Measurements from ENCODE around the gene RCC1.
A peak's percentile ranks its signal among the peaks of the same experiment; 100 is the strongest.
"Not testable (repeated sequence)": the region's sequence is repeated elsewhere in the genome, so short reads cannot be mapped to it uniquely, and the experiment has no call there.

The RCC1 gene

DNA sequence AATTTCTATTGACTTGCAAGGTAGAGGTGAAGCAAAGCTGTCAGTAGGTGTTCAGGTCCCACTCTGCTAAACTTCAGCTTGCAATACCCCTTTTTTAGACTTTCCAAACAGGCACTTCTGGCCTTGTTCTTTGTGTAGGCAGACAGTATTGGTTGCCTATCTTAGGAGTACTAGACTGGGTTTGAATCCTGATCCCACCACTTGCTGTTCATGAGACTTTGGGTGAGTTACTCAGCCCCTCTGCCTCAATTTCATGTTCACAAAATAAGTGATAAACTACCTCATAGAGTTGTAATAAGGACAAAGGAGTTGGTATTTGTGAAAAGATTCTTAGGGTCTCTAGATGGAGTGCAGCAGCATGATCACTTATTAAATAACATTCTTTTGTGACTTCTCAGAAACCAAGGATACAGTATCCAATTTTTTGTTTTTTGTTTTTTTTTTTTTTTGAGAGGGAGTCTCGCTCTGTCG is 5.2 kb downstream of the RCC1 start:
- DNase-seq (ENCODE audit: low read depth, low spot score), result peak; percentile 73

DNA sequence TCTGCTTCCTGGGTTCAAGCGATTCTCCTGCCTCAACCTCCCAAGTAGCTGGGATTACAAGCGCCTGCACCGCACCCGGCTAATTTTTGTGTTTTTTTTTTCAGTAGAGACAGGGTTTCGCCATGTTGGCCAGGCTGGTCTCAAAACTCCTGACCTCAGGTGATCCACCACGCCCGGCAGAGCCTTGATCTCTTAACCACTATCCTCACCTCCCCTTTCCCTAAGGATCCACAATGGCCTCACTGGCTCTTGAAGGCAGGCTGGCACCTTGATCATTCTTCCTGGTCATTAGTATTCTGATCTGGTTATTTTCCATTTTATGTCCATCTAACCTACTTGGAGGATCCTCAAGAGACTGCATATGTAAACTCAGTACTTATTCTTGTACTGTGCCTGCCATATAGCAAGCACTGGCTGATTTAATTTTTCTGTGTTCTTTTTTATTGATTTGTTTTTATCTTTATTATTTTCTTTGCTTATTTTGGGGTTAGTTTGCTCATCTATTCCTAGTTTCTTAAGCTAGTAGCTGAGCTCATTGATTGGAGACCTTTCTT is 6.3 kb downstream of the RCC1 start:
- DNase-seq (ENCODE audit: low read depth, low spot score), result peak; percentile 67

- peak; percentile 71 for DNase-seq (ENCODE audit: low read depth, low spot score)
Measured at GRCh38 chr1:28514445-28514933, 8.6 kb downstream of the RCC1 start.

- DNase-seq (ENCODE audit: low read depth, low spot score), result no peak
Measured at GRCh38 chr1:28516518-28516956, 10.7 kb downstream of the RCC1 start.

DNA sequence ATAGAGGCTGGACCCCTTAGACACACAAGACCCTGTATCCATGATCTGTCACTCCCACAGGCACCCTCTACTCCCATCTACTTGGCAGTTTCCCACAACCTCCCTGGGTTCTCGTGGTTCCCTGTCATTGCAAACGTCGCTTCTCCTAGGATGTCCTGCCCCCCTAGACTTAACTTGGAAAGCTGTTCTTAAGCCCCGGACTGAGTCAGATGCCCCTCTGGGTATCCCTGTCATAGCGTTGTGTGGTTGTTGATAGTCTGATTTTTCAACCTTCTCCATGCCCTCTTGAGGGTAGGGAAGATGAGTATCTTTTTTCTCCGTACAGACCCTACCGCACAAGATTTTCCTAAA is 11.8 kb downstream of the RCC1 start:
- peak; percentile 54 for DNase-seq (ENCODE audit: low read depth, low spot score)

DNA sequence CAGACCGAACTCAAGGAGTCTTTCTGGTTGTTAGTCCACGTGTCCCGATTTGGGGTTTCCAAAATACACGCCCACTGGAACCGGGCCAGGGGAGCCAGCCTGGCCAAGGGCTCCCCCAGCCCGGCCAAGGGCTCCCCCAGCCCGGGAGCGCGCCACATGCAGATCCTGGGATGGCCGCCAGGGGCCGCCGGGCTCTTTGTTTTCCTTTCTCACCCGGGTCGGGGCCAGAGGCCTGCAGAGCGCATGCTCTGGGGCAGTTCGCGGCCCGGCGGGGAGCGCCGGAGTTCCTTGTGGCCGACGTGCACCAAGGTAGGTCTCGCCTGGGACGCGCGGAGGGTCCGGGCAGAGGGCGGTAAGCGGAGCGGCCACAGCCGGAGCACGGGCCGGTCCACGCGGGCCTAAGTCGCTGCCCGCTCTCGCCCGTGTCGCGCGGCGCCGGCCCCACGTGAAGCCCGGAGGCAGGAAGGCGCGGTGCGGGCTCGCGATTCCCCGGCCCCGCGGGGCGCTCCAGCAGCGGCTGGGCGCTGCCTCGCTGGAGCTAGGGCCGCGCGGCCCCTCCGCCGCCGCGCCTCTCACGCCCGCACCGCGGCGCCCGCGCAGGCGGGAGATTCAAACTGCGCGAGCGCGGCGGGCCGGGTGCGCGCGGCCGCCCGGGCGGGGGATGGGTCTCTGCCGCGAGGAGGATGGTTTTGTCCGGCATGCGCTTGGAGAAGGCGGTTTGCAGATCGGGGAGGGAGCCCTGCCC is 12.3 kb downstream of the RCC1 start:
- peak; percentile 96 for DNase-seq (ENCODE audit: low read depth, low spot score)

- DNase-seq (ENCODE audit: low read depth, low spot score), result peak; percentile 76
Measured at GRCh38 chr1:28518745-28519341, 13.0 kb downstream of the RCC1 start.

- DNase-seq (ENCODE audit: low read depth, low spot score), result no peak
Measured at GRCh38 chr1:28519946-28520725, 14.3 kb downstream of the RCC1 start.

DNA sequence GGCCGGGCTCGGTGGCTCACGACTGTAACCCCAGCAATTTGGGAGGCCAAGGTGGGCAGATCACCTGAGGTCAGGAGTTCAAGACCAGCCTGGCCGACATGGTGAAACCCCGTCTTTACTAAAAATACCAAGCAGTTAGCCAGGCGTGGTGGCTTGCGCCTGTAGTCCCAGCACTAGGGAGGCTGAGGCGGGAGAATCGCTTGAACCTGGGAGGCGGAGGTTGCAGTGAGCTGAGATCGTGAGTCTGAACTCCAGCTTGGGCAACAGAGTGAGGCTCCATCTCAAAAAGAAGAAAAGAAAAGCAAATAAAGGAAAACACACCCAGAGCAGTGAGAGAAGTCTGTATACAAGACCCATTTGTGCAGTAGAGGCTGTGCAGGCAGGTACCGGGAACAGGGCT is 15.0 kb downstream of the RCC1 start:
- not testable (repeated sequence) for DNase-seq (ENCODE audit: low read depth, low spot score)

DNA sequence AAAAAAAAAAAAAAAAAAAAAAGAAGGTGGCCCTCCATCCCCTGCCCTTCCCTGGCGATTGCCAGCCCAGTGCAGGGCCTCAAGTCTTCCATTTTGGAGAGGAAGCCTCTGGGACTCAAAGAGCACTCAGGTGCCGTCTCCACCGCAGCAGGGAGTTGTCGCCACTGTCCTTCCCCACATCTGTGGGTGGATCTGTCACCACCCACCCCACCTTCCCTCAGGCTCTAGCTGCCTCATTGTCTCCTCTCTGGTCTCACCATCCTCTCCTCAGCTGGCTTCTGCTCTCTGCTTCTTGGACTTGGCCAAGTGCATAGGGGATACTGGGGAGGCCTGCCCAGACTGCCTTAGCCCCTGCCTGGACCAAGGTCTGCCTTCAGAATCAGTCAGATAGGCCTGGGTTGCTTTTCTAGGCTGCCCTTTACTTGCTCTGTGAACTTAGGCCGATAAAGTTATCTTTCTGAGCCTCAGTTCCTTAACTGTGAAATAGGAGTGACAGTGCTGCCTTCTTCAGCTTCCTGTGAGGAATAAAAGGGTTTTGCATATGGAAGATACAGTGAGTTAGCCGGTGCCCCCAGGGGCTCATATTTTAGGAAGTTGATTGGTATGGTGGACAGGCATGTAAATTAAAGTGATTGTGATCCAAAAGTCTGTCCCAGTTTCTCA is 15.8 kb downstream of the RCC1 start:
- no peak for DNase-seq (ENCODE audit: low read depth, low spot score)

DNA sequence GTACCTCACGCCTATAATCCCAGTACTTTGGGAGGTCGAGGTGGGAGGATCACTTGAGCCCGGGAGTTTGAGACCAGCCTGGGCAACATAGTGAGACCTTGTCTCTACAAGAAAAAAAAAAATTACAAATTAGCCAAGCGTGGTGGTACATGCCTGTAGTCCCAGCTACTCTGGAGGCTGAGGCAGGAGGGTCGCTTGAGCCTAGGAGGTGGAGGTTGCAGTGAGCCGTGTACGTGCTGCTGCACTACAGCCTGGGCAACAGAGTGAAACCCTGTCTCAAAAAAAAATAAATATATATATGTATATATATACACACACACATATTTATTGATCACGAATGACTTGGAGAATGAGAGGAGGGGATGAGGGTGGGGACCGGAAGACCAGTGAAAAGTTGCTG is 16.7 kb downstream of the RCC1 start:
- DNase-seq (ENCODE audit: low read depth, low spot score), result not testable (repeated sequence)

- DNase-seq (ENCODE audit: low read depth, low spot score), result not testable (repeated sequence)
Measured at GRCh38 chr1:28525002-28525642, 19.3 kb downstream of the RCC1 start.

DNA sequence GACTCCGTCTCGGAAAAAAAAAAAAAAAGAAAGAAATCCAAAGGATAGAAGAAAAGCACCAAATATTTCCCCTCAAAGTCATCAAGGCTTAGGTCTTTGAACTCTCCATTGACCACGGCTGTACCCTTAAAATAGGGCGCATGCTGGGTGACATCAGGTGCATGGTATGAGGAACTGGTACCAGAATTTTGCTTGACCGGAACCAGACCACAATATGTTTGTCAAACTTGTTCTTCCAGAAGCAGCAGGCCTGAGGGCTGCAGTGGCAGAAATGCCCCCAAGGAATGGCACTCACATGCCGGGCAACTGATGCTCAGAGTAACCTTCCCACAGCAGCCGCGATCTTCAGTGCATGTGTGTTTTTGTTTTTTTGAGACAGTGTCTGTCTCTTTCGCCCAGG is 21.0 kb downstream of the RCC1 start:
- peak; percentile 81 for DNase-seq (ENCODE audit: low read depth, low spot score)

DNA sequence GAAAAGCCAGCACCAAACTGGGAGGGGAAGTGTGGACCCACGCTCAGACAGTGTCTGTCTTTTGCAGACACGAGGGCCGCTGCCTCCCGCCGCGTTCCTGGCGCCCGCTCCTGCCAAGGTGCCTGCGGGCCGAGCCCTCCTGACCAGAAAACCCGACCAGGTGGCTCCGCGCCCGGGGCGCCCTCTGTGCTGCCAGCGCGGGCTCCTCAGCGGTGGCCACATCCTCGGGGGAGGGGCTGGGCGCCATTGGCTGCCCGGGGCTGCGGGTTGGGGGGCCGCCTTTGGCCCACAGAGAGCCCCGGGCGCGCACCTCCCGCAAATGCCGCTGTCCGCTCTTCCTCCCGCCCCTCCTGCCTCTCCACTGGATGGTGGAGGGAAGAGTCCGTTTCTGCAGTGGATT is 24.6 kb downstream of the RCC1 start:
- no peak for DNase-seq (ENCODE audit: low read depth, low spot score)

DNA sequence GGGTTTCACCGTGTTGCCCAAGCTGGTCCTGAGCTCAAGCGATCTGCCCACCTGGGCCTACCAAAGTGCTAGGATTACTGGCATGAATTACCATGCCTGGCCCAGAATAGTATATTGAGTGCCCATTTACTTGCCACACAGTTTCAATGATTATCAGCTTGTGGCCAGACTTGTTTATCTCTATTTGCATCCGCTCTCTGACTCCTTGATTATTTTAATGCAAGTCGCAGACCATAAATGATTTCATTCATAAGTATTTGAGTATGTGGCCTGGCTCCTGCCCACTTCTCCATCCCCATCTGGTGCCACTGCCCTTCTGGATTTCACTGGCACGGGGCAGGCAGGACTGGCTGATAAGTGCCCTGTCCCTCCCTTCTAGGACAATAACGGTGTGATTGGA is 28.8 kb downstream of the RCC1 start:
- no peak for DNase-seq (ENCODE audit: low read depth, low spot score)

- DNase-seq (ENCODE audit: low read depth, low spot score), result no peak
Measured at GRCh38 chr1:28535180-28535579, 29.3 kb downstream of the RCC1 start.

GRCh38 chr1:28537457-28538199 is 31.8 kb downstream of the RCC1 start:
- DNase-seq (ENCODE audit: low read depth, low spot score), result no peak

DNA sequence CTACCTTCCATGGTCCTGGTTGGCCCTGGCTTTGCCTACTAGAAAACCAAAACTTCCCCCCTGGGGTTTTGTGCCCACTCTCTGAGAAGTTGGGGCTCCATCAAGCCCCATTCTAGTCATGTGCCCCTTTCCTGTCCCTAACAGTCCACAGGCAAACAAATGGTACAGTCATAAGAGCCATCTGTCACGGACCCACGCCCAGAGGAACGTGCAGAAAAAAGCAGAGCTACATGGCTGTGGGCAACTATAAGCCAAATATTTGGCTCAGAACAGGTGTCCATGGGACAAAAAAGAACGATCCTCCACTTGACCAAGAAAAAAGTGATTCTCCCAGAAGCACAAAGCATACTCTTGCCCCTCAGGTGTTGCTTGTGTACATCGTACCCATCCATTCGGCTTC is 32.4 kb downstream of the RCC1 start:
- DNase-seq (ENCODE audit: low read depth, low spot score), result no peak

DNA sequence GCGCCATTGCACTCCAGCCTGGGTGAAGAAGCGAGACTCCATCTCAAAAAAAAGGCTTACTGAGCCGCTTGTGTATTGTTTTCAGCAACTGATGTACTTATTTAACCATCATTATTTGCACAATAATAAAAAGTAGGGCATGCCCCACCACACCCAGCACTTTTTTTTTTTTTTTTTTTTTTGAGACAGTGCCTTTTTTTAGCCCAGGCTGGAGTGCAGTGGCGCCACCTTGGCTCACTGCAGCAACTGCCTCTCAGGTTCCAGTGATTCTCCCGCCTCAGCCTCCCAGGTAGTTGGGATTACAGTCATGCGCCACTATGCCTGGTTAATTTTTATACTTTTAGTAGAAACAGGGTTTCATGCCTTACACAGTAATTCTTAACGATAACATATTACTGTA is 34.8 kb downstream of the RCC1 start:
- DNase-seq (ENCODE audit: low read depth, low spot score), result peak; percentile 41

DNA sequence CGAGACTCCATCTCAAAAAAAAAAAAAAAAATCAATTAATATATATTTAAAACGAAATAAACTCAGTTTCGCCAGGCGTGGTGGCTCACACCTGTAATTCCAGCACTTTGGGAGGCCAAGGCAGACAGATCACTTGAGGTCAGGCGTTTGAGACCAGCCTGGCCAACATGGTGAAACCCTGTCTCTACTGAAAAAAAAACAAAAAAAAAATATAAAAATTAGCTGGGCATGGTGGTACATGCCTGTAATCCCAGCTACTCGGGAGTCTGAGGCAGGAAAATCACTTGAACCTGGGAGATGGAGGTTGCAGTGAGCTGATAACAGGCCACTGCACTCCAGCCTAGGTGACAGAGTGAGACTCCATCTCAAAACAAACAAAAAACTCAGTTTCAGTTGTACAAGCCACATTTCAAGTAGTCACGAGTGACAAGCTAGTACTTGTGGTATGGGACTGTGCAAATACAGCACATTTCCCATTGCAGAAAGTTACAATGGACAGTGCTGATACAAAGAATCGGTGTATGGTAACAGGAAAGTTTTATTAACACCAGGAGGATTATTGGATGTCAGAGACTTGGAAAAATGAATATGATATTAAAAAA is 35.7 kb downstream of the RCC1 start:
- not testable (repeated sequence) for DNase-seq (ENCODE audit: low read depth, low spot score)
